OCI-LY3 (cell line): ENCODE measurements around the gene SLC22A14.

ENCODE experiments used
- H2AFZ ChIP-seq: fragments of 200-600, 300-600 bp; shearing (Covaris generic); 2 replicates; pipeline ENCODE4 v1.6.0; 2014; ENCODE audit warnings: antibody characterized with exemption, low read depth, low read length
- H3K27ac ChIP-seq: fragments of 200-600, 300-600 bp; sonication (generic); 2 replicates; pipeline ENCODE4 v1.5.1; 2014; ENCODE audit warnings: mild to moderate bottlenecking, low read length, moderate library complexity, mixed read lengths
- H3K27me3 ChIP-seq: fragments of 200-600, 300-600 bp; sonication (generic); 2 replicates; pipeline ENCODE4 v1.6.1; 2014; ENCODE audit warnings: low read depth, low read length, mixed read lengths
- H3K36me3 ChIP-seq: fragments of 200-600, 300-600 bp; sonication (generic); replicated peaks from 2 replicates; pipeline ENCODE3; 2014; ENCODE audit warnings: low read depth, low read length, mixed read lengths
- H3K4me1 ChIP-seq: fragments of 300-600, 200-600 bp; sonication (generic); 2 replicates; pipeline ENCODE4 v1.6.1; 2014; ENCODE audit warnings: low read length, mixed read lengths
- H3K4me2 ChIP-seq: fragments of 200-600, 300-600 bp; sonication (generic); 2 replicates; pipeline ENCODE4 v1.6.1; 2014; ENCODE audit warnings: low read length, mixed read lengths
- H3K4me3 ChIP-seq: fragments of 300-600, 200-600 bp; sonication (generic); 2 replicates; pipeline ENCODE4 v1.5.1; 2014; ENCODE audit warnings: antibody characterized with exemption, mild to moderate bottlenecking, low read length, moderate library complexity
- H3K79me2 ChIP-seq: fragments of 300-600, 200-600 bp; shearing (Covaris generic); 2 replicates; pipeline ENCODE4 v1.6.1; 2014; ENCODE audit warnings: mild to moderate bottlenecking, low read length, mixed read lengths
- H3K9ac ChIP-seq: fragments of 300-600, 200-600 bp; shearing (Covaris generic); 2 replicates; pipeline ENCODE4 v1.6.0; 2014; ENCODE audit warnings: mild to moderate bottlenecking, low read length, moderate library complexity
- H3K9me3 ChIP-seq: fragments of 200-600, 300-600 bp; shearing (Covaris generic); 2 replicates; pipeline ENCODE4 v1.6.1; 2014; ENCODE audit warnings: low read length, mixed read lengths; ENCODE audit not compliant: insufficient read depth
- H4K20me1 ChIP-seq: fragments of 200-600, 300-600 bp; sonication (generic); 2 replicates; pipeline ENCODE4 v1.6.1; 2016; ENCODE audit warnings: low read length, mixed read lengths; ENCODE audit not compliant: insufficient read depth
- EZH2phosphoT487 ChIP-seq: fragments of 200-600 bp; shearing (Covaris generic); IDR thresholded peaks from 2 replicates; pipeline ENCODE4 v1.6.1; 2018; ENCODE audit warnings: antibody characterized with exemption, mixed run types, low read depth
- TF ChIP-seq, protein P1 (sequence below): fragments of 200-600, 300-600 bp; sonication (generic); IDR thresholded peaks from 2 replicates; pipeline ENCODE4 v1.5.1; 2014; ENCODE audit warnings: antibody characterized with exemption, low read length, low read depth

Gene SLC22A14

DNA sequence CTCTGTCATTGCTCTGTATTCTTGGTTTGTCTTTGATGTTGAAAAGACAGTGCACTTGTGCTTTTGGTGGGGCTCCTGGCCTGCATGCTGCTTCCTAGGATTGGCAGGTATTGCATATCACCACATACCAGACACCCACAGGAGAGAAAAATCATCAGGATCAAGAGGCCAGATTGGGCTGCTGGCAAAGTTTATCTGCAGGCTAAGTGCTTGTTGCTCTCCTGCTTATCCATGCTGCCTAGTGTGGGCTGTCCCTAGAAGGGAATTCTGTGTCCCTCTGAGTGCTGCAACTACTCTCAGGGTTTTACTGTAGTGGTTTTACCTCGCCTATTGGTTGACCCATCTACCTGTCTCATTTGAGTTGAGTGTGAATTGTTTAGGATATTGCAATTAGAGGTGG, 17.3 kb upstream of the SLC22A14 start:
- H3K36me3 ChIP-seq = peaks cover 2% of the 10 kb centered on the region
- no peaks in the 10 kb centered on the region for H3K27me3 ChIP-seq
- no peaks in the 10 kb centered on the region for H3K9me3 ChIP-seq
- H3K4me1 ChIP-seq = peaks cover 17% of the 10 kb centered on the region
- TF ChIP-seq, protein P1, sequence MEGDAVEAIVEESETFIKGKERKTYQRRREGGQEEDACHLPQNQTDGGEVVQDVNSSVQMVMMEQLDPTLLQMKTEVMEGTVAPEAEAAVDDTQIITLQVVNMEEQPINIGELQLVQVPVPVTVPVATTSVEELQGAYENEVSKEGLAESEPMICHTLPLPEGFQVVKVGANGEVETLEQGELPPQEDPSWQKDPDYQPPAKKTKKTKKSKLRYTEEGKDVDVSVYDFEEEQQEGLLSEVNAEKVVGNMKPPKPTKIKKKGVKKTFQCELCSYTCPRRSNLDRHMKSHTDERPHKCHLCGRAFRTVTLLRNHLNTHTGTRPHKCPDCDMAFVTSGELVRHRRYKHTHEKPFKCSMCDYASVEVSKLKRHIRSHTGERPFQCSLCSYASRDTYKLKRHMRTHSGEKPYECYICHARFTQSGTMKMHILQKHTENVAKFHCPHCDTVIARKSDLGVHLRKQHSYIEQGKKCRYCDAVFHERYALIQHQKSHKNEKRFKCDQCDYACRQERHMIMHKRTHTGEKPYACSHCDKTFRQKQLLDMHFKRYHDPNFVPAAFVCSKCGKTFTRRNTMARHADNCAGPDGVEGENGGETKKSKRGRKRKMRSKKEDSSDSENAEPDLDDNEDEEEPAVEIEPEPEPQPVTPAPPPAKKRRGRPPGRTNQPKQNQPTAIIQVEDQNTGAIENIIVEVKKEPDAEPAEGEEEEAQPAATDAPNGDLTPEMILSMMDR = no peak
- no peak for TF ChIP-seq EZH2phosphoT487
- H4K20me1 ChIP-seq = no peaks in the 10 kb centered on the region
- no peak overlapping the region for H3K4me2 ChIP-seq
- H3K79me2 ChIP-seq = no peaks in the 10 kb centered on the region
- H3K27ac ChIP-seq = no peak overlapping the region
- no peak overlapping the region for H2AFZ ChIP-seq
- H3K9ac ChIP-seq = no peak overlapping the region
- no peak overlapping the region for H3K4me3 ChIP-seq

GRCh38 chr3:38265604-38266307, 16.3 kb upstream of the SLC22A14 start, which contains the start of gene SLC22A13:
SLC22A13 (plus strand) TSS chr3:38265812; CDS start chr3:38265861, 49 bp downstream.
- Histone ChIP-seq H3K27me3 (no peaks in the 10 kb centered on the region), H4K20me1 (no peaks in the 10 kb centered on the region), H3K4me2 (no peak within 1 kb of the TSS), H3K36me3 (peaks cover 2% of the 10 kb centered on the region), H3K9me3 (no peaks in the 10 kb centered on the region), H3K27ac (no peak within 1 kb of the TSS), H3K4me1 (peaks cover 17% of the 10 kb centered on the region), H3K9ac (no peak within 1 kb of the TSS), H3K79me2 (no peaks in the 10 kb centered on the region), H3K4me3 (no peak within 1 kb of the TSS), H2AFZ (no peak within 1 kb of the TSS)
- TF ChIP-seq, protein P1 = no peak
- no peak for TF ChIP-seq EZH2phosphoT487

GRCh38 chr3:38266810-38267209, 15.3 kb upstream of the SLC22A14 start:
- Histone ChIP-seq H3K4me1 (peaks cover 17% of the 10 kb centered on the region), H3K27ac (no peak overlapping the region), H3K27me3 (no peaks in the 10 kb centered on the region), H3K4me3 (no peak overlapping the region), H3K9me3 (no peaks in the 10 kb centered on the region), H2AFZ (no peak overlapping the region), H3K9ac (no peak overlapping the region), H3K4me2 (no peak overlapping the region), H4K20me1 (no peaks in the 10 kb centered on the region), H3K36me3 (no peaks in the 10 kb centered on the region), H3K79me2 (no peaks in the 10 kb centered on the region)
- TF ChIP-seq, protein P1 = no peak
- TF ChIP-seq EZH2phosphoT487 = no peak

- TF ChIP-seq, protein P1 = no peak
- no peak for TF ChIP-seq EZH2phosphoT487
- H3K4me2 ChIP-seq = no peak overlapping the region
- H3K27me3 ChIP-seq = no peaks in the 10 kb centered on the region
These were observed 14.4 kb upstream of the SLC22A14 start for GRCh38 chr3:38267662-38268061.

More at GRCh38 chr3:38267662-38268061, 14.4 kb upstream of the SLC22A14 start:
- no peaks in the 10 kb centered on the region for H3K36me3 ChIP-seq
- H3K79me2 ChIP-seq = no peaks in the 10 kb centered on the region
- H3K27ac ChIP-seq = no peak overlapping the region
- no peaks in the 10 kb centered on the region for H3K9me3 ChIP-seq
- H3K9ac ChIP-seq = no peak overlapping the region
- no peaks in the 10 kb centered on the region for H4K20me1 ChIP-seq
- H3K4me3 ChIP-seq = no peak overlapping the region
- H3K4me1 ChIP-seq = peaks cover 17% of the 10 kb centered on the region
- no peak overlapping the region for H2AFZ ChIP-seq
